Smooth muscle cell of the brain vasculature (primary cell): Measurements from ENCODE around the gene SCAMP3.
"Not testable (repeated sequence)": the region's sequence is repeated elsewhere in the genome, so short reads cannot be mapped to it uniquely, and the experiment has no call there.

ENCODE experiments used
- DNase-seq: peaks from one replicate; pipeline ENCODE4 v3.0.0-alpha.2; 2012; ENCODE audit warnings: low read depth, low spot score

The SCAMP3 gene

DNA sequence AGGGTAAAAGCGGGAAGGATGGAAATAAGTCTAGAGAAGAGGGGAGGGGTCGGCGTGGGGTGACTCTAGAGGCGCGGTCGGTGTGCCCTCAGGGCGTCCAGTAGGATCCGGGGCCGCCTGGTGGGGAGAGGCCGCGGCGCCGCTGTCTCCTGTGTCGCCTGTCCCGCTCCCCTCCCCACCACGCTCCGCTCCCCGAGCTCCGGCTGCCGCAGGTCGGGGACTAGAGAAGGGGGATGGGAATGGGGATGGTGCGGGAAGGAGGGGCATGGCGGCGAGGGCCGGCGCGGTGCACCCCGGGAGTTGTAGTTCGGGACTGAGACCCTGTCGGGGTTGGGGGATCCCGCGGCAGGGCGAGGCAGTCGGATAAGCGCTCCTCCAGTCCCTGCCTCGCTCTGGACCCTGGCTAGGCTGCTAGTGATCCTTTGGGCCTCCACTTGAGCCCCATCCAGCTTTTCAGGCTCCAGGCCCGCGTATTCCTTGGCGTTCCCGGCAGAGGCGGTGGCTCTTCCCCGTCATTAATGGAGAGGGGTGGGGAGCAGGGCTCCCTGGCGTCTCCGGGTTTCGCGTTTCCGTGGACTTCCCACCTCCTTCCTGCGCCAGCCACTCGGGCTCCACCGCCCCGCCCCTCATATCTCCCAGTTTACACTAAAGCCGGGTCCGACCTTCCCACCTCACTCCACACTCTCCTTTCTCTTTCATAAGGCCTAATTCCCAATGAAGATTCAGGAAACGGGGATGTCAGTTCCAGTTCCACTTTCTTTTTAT lies 6.7 kb downstream of the SCAMP3 start, which contains the start of gene ENTREP3:
Gene ENTREP3, minus strand, starts transcription at position 241 of the 765 bp plus-strand sequence. CDS start 606 bp downstream, outside the sequence.
- DNase-seq, result no peak

DNA sequence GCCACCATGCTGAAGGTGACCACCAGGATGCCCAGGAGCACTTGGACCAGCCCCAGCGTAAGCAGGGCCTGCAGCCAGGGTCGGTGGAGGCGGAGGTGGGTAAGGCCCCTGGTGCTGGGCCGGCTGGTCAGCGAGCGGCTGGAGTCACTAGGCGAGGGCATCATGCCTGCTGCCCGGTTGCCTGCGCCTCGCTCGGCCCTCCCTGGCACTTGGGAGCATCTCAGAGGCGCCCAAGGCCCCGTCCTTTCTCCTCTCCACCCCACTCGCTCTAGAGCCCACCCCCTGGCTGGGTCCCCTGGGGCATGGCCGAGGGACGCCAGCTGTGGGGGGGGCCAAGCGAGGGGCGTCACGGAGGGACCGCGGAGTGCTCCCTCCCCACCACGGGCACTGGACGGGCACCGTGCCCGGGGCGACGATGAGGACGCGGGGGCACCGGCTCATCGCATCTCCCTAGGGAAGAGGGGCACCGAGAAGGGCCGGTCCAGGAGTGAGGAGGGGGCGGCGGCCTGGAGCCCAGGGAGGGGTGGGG lies 7.4 kb downstream of the SCAMP3 start:
- no peak for DNase-seq

DNA sequence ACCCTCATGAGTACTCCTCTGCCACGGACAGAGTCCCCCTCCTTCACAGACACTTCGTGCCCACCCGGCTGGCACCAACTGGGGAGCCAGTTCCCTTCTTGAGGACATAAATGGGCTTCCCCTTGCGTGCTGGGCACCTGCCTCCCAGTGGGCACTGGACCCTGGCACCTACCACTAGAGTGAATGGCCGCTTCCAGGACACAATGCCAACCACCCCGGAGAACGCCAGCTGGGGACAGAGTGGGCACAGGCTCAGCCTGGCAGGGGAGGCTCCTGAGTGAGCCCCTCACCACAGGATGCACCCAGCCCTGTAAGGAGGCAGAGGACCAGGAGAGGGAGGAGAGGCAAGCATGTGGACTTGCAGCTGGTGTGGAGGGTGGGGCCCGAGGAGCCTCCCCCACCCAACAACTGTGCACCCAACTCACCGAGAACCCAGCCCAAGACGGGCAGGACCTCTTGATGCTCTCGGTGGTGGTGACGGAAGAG lies 7.9 kb downstream of the SCAMP3 start:
- DNase-seq, result no peak

DNA sequence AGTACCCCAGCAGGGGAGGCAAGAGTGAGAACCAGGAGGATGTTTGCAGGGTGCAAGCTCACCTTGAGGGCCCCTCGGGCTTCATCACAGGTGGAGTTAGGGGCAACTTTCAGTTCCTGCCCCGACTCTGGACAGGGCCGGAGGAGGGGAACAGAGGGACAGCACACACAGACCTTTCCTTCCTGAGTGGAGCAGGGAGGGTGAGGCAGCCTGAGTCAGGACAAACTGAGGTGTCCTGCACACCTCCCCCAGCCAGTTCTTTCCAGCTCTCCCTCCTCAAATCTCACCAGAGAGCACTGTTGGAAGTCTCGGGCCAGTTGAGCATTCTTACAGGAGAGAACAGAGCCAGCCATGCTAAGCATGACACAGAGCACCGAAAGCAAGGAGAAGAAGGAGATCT lies 8.4 kb downstream of the SCAMP3 start:
- DNase-seq, result no peak

DNA sequence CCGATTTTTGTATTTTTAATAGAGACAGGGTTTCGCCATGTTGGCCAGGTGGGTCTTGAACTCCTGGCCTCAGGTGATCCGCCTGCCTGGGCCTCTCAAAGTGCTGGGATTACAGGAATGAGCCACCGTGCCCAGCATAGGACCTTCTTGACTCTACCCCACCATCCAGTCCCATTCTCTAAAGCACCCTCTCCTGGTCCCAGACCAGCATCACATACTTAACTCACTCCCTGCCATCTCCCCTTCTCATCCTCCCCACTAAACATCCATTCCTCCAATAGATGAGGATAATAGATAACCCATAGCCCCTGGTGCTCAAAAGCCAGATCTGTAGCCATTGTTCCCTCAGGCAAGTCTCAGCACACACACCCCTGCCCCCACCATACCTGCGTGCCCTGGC lies 9.0 kb downstream of the SCAMP3 start:
- no peak for DNase-seq

DNA sequence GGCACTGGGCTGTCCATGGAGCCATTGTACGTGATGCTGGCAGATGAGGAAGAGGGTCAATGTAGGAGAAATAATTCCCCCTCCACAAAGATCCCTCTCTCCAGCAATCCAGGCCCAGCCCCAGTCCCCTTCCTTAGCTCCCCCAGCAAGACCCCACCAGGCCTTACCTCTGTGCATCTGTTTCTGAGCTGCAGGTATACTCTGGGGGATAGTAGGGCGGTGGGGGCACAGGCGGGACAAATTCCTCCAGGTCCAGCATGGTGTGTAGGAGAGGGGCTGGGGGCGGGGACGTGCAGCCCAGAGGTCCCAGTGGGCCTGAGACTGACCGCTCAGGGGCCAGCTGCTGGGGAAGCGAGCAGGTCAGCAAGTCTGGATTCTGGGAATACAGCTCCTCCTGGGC lies 10.6 kb downstream of the SCAMP3 start:
- DNase-seq, result no peak

DNA sequence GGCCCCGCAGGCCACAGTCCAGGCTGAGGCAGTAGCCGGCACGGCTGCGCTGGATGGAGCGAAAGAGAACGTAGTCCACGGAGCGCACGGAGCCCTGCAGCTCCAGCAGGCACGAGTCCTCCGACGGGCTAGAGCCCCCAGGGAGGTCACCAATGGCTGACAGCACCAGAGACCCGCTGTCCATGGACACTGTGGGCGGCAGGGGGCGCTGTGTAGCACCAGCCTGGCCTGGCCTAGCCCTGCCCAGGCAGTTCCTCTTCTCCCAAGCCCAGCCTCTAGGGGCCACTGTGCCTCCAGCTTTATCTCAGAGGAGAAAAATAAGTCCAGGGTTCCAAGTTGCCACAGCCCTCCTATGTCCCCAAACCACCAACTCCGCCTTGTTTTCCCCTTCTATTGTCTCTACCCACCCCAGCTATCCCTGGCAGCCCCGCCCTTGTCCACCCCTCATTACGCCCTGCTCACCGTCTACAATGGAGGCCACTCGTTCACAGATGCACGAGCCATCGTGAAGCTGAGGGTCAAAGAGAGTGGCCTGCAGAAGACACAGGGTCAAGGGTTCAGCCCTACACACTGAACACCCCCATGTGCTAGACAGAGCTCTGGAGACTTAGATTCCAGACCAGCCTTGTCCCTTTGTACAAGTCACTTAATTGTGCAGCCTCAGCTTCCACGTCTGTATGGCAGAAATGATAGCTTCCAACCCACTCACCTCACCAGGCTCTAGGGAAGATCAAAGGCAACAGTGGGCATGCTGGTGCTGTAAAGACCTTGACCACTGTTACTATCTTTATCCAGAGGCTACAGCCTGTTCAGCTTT lies 11.3 kb downstream of the SCAMP3 start:
- DNase-seq, result peak; percentile 87

DNA sequence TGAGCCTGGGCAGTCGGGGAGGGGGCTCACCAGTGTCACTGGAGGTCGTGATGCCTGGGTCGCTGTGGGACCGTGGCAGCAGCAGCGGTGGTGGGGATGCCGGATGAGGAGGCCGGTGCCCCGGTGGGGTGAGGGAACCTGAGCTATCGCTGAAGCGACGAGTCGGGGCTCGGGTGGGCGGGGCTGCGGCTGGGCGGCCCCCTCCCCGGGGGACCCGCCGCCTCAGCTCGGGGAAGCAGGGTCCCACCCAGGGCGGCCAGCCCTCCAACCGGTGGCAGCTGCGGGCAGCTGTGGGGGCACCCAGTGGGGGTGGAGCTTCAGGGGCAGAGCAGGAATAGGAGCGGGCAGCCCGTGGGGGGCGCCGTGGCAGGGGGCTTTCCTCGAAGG lies 11.9 kb downstream of the SCAMP3 start:
- DNase-seq, result no peak

DNA sequence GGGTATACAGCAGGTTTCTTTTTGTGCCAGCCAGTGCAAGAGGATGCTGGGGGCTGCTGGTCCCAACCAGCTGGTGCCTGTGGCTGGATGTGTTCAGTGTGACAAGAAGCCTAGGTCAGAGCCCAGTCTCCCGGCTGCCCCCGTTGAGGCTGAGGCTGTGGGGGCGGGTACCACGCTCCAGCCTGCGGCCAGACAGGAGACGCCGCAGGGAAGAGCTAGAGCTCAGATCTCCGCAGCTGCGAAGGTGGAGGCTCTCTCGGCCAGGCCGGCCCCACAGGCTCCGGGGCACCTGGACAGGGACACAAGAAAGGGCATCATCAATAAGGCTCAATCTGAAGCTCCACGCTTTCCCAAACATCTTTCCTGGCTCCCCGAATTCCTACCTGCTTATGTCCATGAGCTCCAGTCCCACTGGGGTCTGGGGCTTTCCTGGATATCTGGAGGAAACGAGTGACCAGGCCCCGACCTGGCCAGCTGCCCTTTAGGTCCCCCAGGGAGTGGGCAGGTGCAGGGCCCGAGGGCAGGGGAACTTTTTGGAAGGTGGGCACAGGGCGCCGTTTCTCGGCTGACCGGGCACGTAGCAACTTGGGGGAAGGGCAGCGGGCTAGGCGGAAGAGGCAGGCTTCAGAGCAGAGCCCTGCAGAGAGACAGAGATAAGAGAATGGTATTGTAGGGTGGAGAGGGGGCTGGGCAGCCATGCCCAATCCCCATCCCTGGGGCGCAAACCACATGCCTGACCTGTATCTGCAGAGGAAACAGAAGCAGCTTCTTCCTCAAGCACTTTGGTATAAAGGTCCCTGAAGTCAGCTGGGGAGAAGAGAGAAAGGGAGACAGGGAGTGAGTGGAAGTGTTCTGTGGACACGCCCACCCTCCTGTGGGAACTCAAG lies 14.2 kb downstream of the SCAMP3 start:
- DNase-seq, result no peak

DNA sequence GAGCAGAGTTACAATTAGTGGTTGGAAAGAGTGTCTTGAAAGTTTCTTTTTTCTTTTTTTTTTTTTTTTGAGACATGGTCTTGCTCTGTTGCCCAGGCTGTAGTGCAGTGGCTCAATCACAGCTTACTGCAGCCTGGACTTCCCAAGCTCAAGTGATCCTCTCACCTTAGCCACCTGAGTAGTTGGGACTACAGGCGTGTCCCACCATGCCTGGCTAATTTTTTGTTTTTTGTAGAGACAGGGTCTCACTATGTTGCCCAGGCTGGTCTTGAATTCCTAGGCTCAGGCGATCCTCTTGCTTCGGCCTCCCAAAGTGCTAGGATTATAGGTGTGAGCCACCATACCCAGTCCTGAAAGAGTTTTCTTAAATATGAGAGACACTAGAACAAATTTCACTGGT lies 15.4 kb downstream of the SCAMP3 start:
- not testable (repeated sequence) for DNase-seq

DNA sequence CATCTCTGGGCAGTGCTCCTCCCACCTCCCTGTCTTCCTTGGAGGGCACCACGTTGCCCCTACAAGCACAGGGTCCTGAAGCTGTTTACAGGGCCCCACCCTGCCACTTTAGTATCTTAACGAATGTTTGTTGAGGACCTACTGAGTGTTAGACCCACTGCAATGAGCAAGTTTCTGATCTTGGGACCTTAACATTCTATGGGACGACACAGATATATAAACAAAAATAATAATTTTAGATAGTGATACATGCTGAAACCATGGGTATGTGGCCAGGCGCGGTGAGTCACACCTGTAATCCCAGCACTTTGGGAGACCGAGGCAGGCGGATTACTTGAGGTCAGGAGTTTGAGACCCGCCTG lies 17.0 kb downstream of the SCAMP3 start:
- no peak for DNase-seq

DNA sequence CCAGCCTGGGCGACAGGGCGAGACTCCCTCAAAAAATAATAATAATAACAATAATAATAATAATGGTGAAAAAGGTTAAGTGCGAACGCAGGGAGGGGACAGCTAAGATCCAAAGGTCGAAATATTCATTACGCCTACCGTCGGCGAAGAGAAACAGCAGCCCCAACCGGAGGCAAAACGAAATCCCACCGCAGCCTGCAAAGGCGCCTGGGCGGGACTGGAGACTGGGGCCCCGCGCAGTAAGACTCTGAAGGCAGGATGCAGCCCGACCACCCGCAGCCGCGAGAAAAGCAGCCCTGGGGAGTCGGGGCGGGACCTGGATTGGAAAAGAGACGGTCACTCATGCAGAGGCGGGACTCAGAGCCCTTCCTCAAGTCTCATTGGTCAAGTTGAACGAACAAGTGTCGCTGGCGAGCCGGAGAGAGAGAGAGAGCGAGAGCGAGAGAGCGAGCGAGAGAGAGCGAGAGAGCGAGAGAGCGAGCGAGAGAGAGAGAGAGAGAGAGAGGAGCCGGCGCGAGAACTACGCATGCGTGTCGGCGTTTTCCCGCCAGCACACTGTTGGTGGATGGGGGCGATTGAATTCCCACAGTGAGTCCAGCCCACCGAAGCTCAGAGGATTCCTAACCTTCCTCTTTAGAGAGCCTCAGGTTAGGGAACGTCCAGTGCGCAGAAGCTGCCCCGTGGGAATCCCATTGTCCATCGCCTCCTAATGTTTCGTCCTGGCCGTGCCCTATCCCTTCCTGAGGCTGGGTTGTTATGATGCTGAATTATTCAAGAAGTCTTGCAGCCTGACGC lies 17.6 kb downstream of the SCAMP3 start:
- peak; percentile 97 for DNase-seq

DNA sequence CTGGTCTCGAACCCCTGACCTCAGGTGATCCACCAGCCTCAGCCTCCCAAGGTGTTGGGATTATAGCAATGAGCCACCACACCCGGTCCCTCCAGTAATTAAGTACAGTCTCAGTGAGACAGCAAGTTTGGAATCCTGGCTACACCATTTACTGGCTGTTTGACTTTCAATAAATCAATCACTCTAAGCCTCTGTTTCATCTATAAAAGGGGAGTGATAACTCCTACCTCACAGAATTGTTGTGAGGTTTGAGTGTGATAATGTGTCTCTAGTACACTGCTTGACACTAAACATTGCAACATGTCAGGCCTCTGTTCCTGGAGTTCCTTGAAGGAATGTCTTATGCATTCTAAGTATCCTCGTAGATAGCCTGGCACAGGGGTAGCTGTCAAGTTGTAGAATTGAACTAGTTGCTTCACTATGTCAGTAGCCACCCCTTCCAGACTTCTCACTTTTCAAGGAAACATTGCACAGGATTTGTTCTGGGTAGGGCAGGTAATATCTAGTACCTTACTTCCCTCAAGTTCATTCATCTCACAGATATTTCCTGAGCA lies 19.3 kb downstream of the SCAMP3 start:
- DNase-seq, result no peak

DNA sequence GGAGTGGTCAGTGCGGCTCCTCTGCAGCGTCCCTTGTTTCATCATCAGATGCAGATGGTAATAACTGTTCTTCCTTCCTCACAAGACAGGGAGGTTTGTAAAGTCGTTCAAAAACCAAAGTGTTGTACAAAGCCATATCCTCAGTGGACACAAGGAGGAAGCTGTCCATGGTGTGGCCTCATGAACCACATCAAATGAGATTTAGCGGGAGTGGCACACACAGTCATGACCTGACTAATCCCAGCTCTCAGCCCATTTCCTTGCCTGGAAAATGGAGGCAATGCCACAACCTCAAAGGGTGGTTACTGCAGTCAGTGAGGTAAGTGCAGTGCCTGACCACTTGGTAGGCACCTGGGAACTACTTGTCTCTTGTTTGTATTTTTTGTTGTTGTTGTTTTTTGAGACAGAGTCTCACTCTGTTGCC lies 20.3 kb downstream of the SCAMP3 start:
- DNase-seq, result no peak

DNA sequence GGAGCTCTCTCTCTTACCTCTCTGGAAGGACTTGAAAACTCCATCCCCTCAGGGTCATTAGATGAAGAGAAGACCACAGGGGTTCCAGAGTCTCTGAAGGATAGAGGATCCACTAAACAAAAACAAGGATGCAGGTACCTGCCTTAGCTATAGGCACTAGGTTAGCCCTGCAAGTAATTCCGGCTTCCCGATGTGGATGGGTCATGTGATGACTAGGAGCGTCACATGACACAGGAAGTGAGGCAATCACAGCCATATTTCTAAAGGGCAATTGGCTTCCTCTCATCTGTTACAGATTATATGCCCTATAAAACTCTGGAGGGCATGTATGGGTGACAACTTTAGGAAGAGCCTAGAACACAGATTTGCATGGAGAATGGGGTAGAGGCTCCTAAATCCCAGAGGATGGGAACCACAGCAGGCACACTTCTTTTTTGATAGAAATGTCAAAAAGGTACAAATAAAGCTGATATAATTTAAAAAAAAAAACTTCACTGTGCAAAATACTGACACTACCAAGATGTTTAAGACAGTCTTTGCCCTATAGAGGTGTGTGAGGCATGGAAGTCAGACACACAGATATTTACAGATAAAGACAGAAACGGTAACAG lies 21.0 kb downstream of the SCAMP3 start:
- DNase-seq, result no peak

DNA sequence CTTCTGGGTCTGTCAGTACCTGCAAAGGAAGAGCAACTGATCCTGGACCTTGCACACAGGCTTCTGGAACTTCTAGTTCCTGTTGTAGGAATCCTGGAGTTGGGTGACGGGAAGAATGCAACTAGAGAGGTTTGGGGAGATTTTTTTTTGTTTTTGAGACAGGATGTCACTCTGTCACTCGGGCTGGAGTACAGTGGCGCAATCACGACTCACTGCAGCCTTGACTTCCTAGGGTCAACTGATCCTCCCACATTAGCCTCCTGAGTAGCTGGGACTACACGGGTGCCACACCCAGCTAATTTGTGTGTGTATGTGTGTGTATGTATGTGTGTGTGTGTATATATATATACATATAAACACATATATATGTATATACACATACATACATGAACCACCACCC lies 25.7 kb downstream of the SCAMP3 start:
- DNase-seq, result no peak

DNA sequence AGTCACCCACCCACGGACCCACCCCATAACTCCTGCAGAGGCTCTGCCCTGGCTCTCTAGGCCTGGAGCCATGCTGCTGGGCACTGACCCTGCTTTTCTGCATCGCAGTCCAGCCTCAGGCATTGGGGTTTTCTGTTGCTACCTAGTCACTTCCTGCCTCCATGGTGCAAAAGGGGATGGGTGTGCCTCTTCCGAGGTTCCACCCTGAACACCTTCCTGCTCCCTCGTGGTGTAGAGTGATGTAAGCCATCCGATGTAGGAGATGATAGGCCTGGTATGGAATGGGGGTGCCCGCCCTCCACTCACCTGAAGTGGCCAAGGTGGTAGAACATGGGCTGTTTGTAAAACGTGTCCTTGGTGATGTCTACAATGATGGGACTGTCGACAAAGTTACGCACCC lies 26.8 kb downstream of the SCAMP3 start:
- not testable (repeated sequence) for DNase-seq

DNA sequence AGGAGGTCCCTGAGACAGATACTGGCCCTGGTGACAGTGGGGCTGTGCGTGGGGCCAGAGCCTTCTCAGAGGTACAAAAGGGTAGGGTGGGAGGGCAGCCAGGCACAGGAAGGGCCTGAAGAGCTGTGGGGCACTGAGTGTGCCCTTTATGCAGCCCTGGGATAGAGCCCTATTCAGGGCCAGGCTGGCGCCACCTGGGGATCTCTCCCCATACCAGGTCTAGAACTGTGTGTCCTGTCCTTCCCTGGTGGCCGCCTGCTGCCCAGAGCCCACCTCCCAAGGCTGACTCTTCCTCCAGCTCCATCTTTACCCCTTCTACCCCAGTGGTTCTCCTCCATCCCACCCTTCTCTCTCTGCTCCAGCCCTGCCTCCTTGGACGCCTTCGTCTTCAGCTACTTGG lies 28.7 kb downstream of the SCAMP3 start:
- DNase-seq, result not testable (repeated sequence)

DNA sequence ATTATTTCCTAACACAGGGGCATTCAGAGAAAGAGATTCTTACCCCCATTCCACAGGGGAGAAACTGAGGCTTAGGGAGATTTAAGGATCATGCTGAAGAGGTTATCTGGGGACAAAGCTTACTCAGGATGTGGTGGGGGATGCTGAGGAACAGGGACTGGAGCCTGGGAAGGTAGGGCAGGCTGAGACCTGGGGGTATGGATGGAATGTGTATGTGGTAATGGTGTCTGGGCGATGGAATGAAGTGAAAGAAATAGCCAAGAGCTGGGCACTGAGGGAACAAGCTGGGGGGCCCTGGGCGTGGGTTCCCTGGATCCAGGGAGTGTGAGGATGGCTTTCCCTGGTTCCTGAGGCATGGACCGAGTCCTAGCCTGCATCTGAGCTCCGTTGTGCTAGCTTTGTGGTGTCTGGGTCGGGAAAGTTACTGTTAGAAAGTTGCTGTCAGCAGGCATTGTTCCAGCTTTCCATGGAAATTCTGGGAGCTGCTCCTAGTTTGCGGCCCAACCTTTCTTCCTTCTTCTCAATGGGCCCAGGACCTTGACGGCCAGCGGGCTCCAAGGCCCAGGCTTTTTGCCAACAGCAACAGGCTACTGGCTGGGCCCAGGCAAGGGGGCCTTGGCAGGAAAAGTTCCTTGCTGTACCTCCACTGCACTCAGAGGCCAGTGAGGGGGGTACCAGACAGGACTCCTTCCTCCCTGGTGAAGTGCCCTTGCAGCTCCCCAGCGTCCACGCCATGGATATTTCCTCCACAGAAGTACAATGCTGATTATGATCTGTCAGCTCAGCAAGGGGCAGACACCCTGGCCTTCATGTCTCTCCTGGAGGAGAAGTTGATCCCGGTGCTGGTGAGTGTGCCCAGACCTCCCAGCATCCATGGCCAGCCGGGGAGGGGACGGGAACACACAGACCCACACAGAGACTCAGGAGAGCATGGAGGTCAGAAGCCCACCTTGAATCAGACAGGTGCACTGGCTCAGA lies 29.9 kb downstream of the SCAMP3 start:
- DNase-seq, result not testable (repeated sequence)
